ENCODE measurements around the gene PLEKHD1. TPM values are rescaled to one million over a fixed set of nuclear protein-coding genes. Genes with fewer than 3 reads are reported as not detected.

Gene PLEKHD1
- total RNA-seq, 1 experiment from 2014 or later, result 0.15 TPM

GRCh38 chr14:69506241-69506595, 21.7 kb downstream of the PLEKHD1 start:
- no TSS peak for BruUV-seq (replicated peaks)
- ATAC-seq, result no peak
- H3K4me3 ChIP-seq (ENCODE audit: low read length), result no peak overlapping the region
- H3K9me2 ChIP-seq (replicated peaks; ENCODE audit: low read length), result no peaks in the 10 kb centered on the region
- ChIA-PET POLR2A (ENCODE audit: unreplicated experiment) (no interaction called here), CTCF (no interaction called here)
- no peak overlapping the region for H3K9ac ChIP-seq (ENCODE audit: low read length)
- H3K36me3 ChIP-seq (ENCODE audit: low read depth, low read length), result no peaks in the 10 kb centered on the region
- no peaks in the 10 kb centered on the region for H3K79me2 ChIP-seq (ENCODE audit: low read length)
- no peaks in the 10 kb centered on the region for H4K20me1 ChIP-seq (ENCODE audit: low read length)
- no peaks in the 10 kb centered on the region for H3F3A ChIP-seq (ENCODE audit: low read length, unreplicated experiment)
- no peak overlapping the region for H3K4me2 ChIP-seq (ENCODE audit: low read length)
- intact Hi-C loops (cut with micrococcal nuclease), result no loop called here
- TF ChIP-seq CTCF (conservative IDR thresholded peaks at IDR 0.05; ENCODE audit: low read depth, low read length) (no peak), EZH2phosphoT487 (IDR thresholded peaks at IDR 0.05; ENCODE audit: borderline replicate concordance, low read length) (no peak), EZH2 (IDR thresholded peaks at IDR 0.05; ENCODE audit: low read length, unreplicated experiment) (no peak)
- H3K4me1 ChIP-seq (ENCODE audit: insufficient read depth, low read length), result no peaks in the 10 kb centered on the region
- H3K27ac ChIP-seq (ENCODE audit: low read length), result no peak overlapping the region
- H2AFZ ChIP-seq (ENCODE audit: low read length), result no peak overlapping the region
- H3K27me3 ChIP-seq (ENCODE audit: low read length), result peaks cover 20% of the 10 kb centered on the region
- H3K9me3 ChIP-seq (ENCODE audit: low read length), result no peaks in the 10 kb centered on the region
- DNase-seq, result no peak

GRCh38 chr14:69518289-69519101, 34.0 kb downstream of the PLEKHD1 start:
- CTCF ChIA-PET, result interaction anchor here (0.8 to 1.1 kb wide), 2 partner anchors 17 to 276 kb away, joined by 3 to 5 read pairs; no protein-coding TSS in a partner anchor

More at GRCh38 chr14:69518289-69519101, 34.0 kb downstream of the PLEKHD1 start:
- no peaks in the 10 kb centered on the region for H3K4me1 ChIP-seq (ENCODE audit: insufficient read depth, low read length)
- H3K9ac ChIP-seq (ENCODE audit: low read length), result no peak overlapping the region
- H2AFZ ChIP-seq (ENCODE audit: low read length), result no peak overlapping the region
- H3K9me2 ChIP-seq (replicated peaks; ENCODE audit: low read length), result no peaks in the 10 kb centered on the region
- no peak overlapping the region for H3K4me3 ChIP-seq (ENCODE audit: low read length)
- H3K79me2 ChIP-seq (ENCODE audit: low read length), result no peaks in the 10 kb centered on the region
- intact Hi-C loops (cut with micrococcal nuclease), result no loop called here
- no peaks in the 10 kb centered on the region for H3F3A ChIP-seq (ENCODE audit: low read length, unreplicated experiment)
- ATAC-seq, result no peak; the same call in 1 of the 2 replicates
- no peak overlapping the region for H3K27ac ChIP-seq (ENCODE audit: low read length)
- H3K36me3 ChIP-seq (ENCODE audit: low read depth, low read length), result no peaks in the 10 kb centered on the region
- POLR2A ChIA-PET (ENCODE audit: unreplicated experiment), result no interaction called here
- no peak for DNase-seq
- H3K4me2 ChIP-seq (ENCODE audit: low read length), result no peak overlapping the region
- no peaks in the 10 kb centered on the region for H4K20me1 ChIP-seq (ENCODE audit: low read length)
- H3K9me3 ChIP-seq (ENCODE audit: low read length), result no peaks in the 10 kb centered on the region
- no TSS peak for BruUV-seq (replicated peaks)
- TF ChIP-seq EZH2 (IDR thresholded peaks at IDR 0.05; ENCODE audit: low read length, unreplicated experiment) (no peak), EZH2phosphoT487 (IDR thresholded peaks at IDR 0.05; ENCODE audit: borderline replicate concordance, low read length) (no peak), CTCF (conservative IDR thresholded peaks at IDR 0.05; ENCODE audit: low read depth, low read length) (no peak)
- H3K27me3 ChIP-seq (ENCODE audit: low read length), result peaks cover 65% of the 10 kb centered on the region

Measured in PC-3 (cell line).